NCI-H526 treated with DMSO at 0.1 percent for 48 hours (cell line): Measurements from ENCODE around the gene CSHL1.
"Not testable (repeated sequence)": the region's sequence is repeated elsewhere in the genome, so short reads cannot be mapped to it uniquely, and the experiment has no call there.

Source experiments
- DNase-seq: peaks from one replicate; lab custom pipeline; 2025; lab: John Stamatoyannopoulos, UW

CSHL1 gene

GRCh38 chr17:63939884-63940283, 28.8 kb upstream of the CSHL1 start:
- DNase-seq, result no peak

- DNase-seq, result no peak
Observed at GRCh38 chr17:63939401-63939800, 28.3 kb upstream of the CSHL1 start.

- no peak for DNase-seq
Observed at GRCh38 chr17:63937920-63938319, 26.9 kb upstream of the CSHL1 start.

GRCh38 chr17:63937319-63937718, 26.3 kb upstream of the CSHL1 start:
- DNase-seq, result no peak

GRCh38 chr17:63934183-63935112, 23.4 kb upstream of the CSHL1 start:
- DNase-seq, result no peak

GRCh38 chr17:63933598-63933997, 22.5 kb upstream of the CSHL1 start:
- no peak for DNase-seq

GRCh38 chr17:63932721-63933120, 21.7 kb upstream of the CSHL1 start:
- no peak for DNase-seq

DNA sequence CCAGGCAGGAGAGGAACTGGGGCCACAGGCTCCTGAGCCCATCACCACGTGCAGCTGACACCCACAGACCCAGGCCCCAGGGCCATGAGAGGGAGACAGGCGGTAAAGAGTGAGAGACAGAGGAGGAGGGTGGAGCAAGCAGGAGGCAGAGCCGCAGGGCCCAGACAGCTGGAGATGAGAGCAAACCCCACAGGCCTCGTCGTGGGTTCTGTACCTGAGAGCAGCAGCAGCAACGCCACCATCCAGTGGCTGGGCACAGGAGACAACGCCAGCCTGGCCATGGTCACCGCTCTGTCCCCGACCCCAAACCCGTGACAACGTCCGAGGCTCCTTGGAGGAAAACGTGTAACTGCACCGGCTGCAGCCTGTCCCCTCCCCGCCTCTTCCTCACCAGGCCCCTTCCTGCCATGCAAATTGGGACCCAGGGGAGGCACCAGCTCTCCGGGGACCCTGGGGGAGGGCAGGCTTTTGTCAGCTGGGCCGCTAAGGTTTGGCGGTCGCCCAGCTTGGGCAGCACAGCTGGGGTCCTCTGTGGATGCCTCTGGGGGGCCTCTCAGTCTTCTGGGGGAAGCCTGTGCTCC, 21.0 kb upstream of the CSHL1 start, which contains the start of gene CD79B:
CD79B (minus strand) TSS at position 351 of the 581 bp plus-strand sequence; CDS start at position 281, 70 bp downstream.
- no peak for DNase-seq

DNA sequence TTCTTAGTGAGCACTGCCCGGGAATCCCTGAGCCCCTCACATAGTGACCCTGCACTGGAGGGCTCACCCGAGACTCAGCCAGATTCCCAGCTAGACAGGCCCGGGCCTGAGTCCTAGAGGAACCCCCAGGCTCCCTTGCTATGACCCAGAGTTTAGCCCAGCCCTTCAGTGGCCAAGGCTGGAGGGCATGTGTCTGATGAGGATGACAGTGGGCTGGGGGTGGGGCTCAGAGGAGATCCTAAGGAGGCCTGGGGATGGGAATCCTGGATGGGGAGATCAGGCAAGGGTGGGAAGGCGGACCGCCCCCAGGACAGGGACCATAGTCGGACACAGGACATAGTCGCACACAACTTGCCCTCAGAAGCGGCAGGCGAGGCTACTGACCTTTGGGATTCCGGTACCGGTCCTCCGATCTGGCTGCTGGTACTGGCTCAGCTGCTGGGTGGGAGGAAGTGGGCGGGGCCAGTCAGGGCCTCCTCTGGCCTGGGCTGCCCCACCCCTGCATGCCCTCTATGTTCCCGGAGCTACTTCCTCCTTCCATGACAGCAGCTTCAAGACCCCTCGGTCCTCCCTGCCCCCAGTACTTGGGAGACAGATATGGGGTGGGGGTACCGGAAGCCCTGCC, 20.0 kb upstream of the CSHL1 start:
- no peak for DNase-seq

DNA sequence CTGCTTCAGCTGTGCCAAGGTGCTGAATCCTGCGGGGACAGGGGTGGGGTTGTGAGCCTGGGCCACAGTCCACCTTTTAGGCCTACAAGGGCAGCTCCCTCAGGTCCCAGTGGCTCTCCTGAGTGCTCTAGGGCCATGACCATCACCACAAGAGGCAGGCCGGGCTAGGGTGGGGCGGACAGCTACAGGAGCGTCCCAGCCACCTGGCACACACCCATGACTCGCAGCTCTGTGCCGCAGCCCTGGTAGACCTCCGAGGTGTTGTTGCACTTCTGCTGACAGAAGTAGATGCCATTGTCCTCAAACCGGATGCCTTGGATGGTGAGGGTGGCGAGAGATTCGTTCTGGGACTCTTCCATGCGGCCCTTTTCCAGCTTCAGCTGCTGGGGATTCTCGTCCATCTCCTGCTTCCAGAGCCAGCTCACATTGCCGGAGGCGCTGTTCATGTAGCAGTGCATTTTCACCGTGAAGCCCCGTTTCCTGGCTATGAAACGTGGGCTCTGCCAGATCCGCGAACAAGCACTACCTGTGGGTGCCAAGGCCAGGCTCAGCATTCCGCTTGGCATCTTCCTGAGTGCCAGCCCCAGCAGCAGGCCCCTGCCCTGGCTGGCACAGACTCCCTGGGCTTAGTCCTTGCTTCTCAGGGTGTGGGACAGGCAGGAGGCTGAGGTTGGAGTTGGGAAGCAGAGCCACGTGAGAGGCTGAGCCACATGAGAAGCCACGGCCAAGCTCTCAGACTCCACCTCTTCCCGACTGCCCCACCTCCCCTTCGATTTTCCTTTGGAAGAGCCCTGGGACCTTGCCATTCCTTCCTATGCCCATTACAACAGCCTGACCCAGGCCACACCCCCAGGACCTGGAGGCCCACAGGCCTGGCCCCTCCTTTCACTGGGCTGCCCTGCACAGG, 19.1 kb upstream of the CSHL1 start:
- DNase-seq, result no peak

GRCh38 chr17:63928966-63929695, 18.1 kb upstream of the CSHL1 start:
- no peak for DNase-seq

DNA sequence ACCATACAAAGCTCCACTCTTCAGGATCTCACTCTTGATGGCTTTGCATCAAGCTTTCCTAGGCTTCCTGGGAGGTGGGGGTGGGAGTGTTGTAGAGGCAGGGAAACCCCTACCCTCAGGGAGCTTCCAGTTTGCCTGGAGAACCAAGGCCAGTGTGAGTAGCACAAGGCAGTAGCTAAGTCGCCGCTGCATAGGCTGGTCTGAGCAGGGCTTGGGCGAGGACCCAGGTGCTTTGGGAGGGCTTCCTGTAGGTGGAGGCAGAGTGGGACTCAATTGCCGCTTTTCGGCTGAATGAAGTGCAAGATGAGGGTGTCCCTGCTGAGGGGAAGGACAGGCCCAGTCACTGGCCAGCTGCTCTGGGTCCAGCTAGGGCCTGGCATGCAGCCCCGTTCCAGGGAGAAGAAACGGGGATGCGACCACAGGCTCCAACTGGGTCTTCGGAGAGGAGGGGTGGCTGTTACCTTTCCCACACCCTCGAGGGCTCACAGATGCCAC, 17.2 kb upstream of the CSHL1 start:
- no peak for DNase-seq

DNA sequence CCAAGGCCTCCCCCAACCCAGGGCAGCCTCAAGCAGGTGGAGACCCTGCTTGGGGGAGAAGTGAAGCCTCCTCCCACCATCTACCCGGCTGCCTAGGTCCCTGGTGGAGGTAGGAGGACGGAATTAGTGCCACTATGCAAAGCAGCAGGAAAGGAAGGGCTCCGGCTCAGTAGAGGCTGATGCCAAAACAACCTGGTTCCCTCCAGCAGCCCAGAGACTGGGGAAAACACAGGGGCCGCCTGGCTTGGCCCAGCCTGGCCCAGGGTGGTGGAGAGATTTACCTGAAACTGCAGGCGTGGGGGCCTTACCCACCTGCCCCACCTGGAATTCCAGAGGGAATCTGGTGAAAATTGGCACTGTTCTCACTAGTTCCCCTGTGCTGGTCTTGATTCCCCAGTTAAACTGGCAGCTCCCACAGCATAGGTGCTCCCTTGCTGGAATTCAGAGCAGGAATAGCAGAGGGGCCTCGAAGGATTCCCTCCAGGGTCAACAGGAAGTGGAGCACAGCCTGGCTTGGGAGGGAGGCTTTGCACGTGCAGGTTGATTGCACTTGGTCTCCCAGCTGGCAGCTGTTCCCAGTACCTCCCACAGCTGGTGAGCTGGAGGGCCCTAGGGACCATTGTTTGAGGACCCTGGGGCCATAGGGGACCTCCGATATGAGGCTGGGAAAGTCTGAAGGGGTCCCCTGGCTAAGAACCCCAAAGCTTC, 16.6 kb upstream of the CSHL1 start:
- peak; percentile 8 for DNase-seq

DNA sequence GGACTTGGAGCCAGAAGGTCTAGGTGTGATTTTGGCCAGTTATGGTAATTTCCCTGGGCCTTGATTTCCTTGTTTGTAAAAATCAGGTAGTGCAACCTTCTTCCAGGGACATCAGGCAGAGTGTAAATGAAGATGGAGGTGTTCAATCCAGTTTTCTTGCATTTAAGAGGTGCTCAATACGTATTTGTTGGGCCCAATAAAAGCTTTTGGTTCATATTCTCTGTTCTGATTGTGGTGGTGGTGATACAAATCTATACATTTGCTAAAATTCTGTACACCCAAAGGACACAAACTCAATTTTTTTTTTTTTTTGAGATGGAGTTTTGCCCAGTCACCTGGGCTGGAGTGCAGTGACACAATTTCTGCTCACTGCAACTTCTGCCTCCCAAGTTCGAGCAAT, 15.1 kb upstream of the CSHL1 start:
- DNase-seq, result no peak

DNA sequence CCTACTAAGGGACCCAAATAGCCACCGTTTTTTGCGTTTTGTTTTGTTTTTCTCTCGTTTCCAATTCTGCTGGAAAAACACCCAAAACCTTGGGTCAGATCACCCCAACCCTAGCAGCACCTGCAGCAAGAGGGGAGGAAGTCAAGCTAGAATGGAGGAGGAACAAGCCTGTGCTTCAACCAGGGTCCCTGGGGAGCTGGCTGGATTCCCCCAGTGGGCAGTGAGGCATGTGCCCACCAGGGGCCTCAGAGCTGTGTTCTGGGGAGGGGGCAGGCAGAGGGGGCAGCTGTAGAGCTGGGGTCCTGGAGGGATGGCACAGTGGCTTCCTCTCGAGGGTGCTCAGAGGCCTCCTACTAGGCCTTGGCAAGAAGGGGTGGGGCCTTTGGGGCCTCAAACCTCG, 14.6 kb upstream of the CSHL1 start:
- DNase-seq, result no peak

GRCh38 chr17:63922402-63922801, 11.3 kb upstream of the CSHL1 start:
- DNase-seq, result not testable (repeated sequence)

DNA sequence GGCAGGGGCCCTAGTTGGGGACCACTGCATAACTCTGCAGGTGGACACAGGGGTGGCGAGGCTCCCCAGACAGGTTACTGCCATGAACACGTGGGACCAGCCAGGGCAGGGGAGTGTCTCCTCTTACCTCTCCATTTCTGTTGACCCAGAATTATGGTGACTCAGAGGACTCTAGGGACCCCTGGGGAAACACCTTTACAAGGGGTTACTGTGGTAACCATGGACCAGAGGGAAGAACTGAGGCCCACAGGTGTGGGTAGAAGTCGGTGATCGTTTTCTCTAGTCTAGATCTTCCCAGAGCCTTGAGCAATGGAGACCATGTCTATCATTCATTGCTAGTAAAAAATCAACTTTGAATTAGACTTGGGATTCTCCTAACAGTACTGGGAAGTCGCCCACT, 9.7 kb upstream of the CSHL1 start:
- DNase-seq, result not testable (repeated sequence)

GRCh38 chr17:63920050-63920449, 9.0 kb upstream of the CSHL1 start:
- DNase-seq, result not testable (repeated sequence)

GRCh38 chr17:63919311-63919723, 8.3 kb upstream of the CSHL1 start:
- no peak for DNase-seq

GRCh38 chr17:63918789-63919305, 7.8 kb upstream of the CSHL1 start, which contains the start of gene GH1:
TSS of gene GH1 (minus strand) at chr17:63918839. CDS start at chr17:63918776, 63 bp downstream.
- not testable (repeated sequence) for DNase-seq
